Measurements from ENCODE around the gene KLLN. TPM values are rescaled to one million over a fixed set of nuclear protein-coding genes. Genes with fewer than 3 reads are reported as not detected.
A peak's percentile ranks its signal among the peaks of the same experiment; 100 is the strongest.

The KLLN gene
- total RNA-seq, 4 donors from 2014 or later, result 0.62 to 1.3 TPM; not detected in 2

- no peaks in the 10 kb centered on the region for H3K27me3 ChIP-seq
- H3K36me3 ChIP-seq, result no peaks in the 10 kb centered on the region
- H3K4me1 ChIP-seq, result no peaks in the 10 kb centered on the region
- H3K9me3 ChIP-seq, result no peaks in the 10 kb centered on the region
- intact Hi-C loops (cut with DNase I; ENCODE audit: low total_unique reads), result no loop called here
- no peak for DNase-seq
- TF ChIP-seq POLR2A (IDR thresholded peaks at IDR 0.05) (no peak), CTCF (IDR thresholded peaks at IDR 0.05) (no peak)
- H3K4me3 ChIP-seq, result no peak overlapping the region
- H3K27ac ChIP-seq, result no peak overlapping the region
Observed at GRCh38 chr10:87827681-87828080, 35.7 kb downstream of the KLLN start.

GRCh38 chr10:87826653-87827052, 36.7 kb downstream of the KLLN start:
- no peak for DNase-seq
- Histone ChIP-seq H3K9me3 (no peaks in the 10 kb centered on the region), H3K4me3 (no peak overlapping the region), H3K27me3 (no peaks in the 10 kb centered on the region), H3K27ac (no peak overlapping the region), H3K36me3 (no peaks in the 10 kb centered on the region), H3K4me1 (no peaks in the 10 kb centered on the region)
- TF ChIP-seq CTCF (IDR thresholded peaks at IDR 0.05) (no peak), POLR2A (IDR thresholded peaks at IDR 0.05) (no peak)
- intact Hi-C loops (cut with DNase I; ENCODE audit: low total_unique reads), result no loop called here

GRCh38 chr10:87819289-87819585, 44.1 kb downstream of the KLLN start:
- TF ChIP-seq POLR2A (IDR thresholded peaks at IDR 0.05) (no peak), CTCF (IDR thresholded peaks at IDR 0.05) (no peak)
- no peaks in the 10 kb centered on the region for H3K27me3 ChIP-seq
- no peaks in the 10 kb centered on the region for H3K36me3 ChIP-seq
- no peak overlapping the region for H3K4me3 ChIP-seq
- intact Hi-C loops (cut with DNase I; ENCODE audit: low total_unique reads), result no loop called here
- H3K27ac ChIP-seq, result no peak overlapping the region
- H3K4me1 ChIP-seq, result no peaks in the 10 kb centered on the region
- DNase-seq, result no peak
- H3K9me3 ChIP-seq, result no peaks in the 10 kb centered on the region

GRCh38 chr10:87818505-87819288, 44.6 kb downstream of the KLLN start:
- H3K27me3 ChIP-seq, result no peaks in the 10 kb centered on the region
- H3K27ac ChIP-seq, result peak overlapping the region; percentile 77 to 79
- DNase-seq, result peak in 1 of 2 donors; percentile 25
- no peaks in the 10 kb centered on the region for H3K4me1 ChIP-seq
- H3K36me3 ChIP-seq, result no peaks in the 10 kb centered on the region
- H3K4me3 ChIP-seq, result peak overlapping the region; percentile 80 to 90
- no peak for TF ChIP-seq POLR2A (IDR thresholded peaks at IDR 0.05)
- peak in 1 of 4 experiments; percentile 7 for TF ChIP-seq CTCF (IDR thresholded peaks at IDR 0.05)
- intact Hi-C loops (cut with DNase I; ENCODE audit: low total_unique reads), result no loop called here
- no peaks in the 10 kb centered on the region for H3K9me3 ChIP-seq

GRCh38 chr10:87817609-87818504, 45.5 kb downstream of the KLLN start, which contains the start of gene ATAD1:
ATAD1 (minus strand) TSS chr10:87818226; CDS start chr10:87814599, 3,627 bp downstream.
- no peaks in the 10 kb centered on the region for H3K4me1 ChIP-seq
- no peaks in the 10 kb centered on the region for H3K27me3 ChIP-seq
- H3K27ac ChIP-seq, result peak within 1 kb of the TSS; percentile 77 to 79
- H3K9me3 ChIP-seq, result no peaks in the 10 kb centered on the region
- H3K4me3 ChIP-seq, result peak within 1 kb of the TSS; percentile 80 to 90
- TF ChIP-seq CTCF (IDR thresholded peaks at IDR 0.05) (peak in 3 of 4 experiments; percentile 11 to 25 (median 21)), POLR2A (IDR thresholded peaks at IDR 0.05) (peak; percentile 19 to 52)
- intact Hi-C loops (cut with DNase I; ENCODE audit: low total_unique reads), result no loop called here
- no peaks in the 10 kb centered on the region for H3K36me3 ChIP-seq
- peak; percentile 60 to 81 for DNase-seq

Measured in uterus (tissue), 4 donors.